ENCODE measurements around the gene PLEKHM3.

PLEKHM3 gene

DNA sequence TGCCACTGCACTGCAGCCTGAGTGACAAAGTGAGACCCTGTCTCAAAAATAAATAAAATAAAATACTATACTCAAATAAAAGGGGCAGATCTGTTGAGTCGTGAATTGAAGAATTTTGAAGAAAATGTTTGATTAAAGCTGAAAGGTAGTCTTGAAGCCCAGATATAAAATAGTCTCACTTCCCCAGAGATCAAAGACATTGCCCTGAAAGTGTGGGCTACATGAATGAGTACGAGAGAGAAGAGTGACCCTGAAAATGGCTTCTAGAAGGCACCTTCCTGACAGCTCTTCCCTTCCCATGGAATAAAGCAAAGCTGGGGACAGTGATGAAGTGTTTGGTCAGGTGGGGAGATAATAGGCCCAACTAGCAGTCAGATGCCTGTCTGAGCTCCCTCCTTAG lies 241.8 kb downstream of the PLEKHM3 start:
- no peak for DNase-seq

DNA sequence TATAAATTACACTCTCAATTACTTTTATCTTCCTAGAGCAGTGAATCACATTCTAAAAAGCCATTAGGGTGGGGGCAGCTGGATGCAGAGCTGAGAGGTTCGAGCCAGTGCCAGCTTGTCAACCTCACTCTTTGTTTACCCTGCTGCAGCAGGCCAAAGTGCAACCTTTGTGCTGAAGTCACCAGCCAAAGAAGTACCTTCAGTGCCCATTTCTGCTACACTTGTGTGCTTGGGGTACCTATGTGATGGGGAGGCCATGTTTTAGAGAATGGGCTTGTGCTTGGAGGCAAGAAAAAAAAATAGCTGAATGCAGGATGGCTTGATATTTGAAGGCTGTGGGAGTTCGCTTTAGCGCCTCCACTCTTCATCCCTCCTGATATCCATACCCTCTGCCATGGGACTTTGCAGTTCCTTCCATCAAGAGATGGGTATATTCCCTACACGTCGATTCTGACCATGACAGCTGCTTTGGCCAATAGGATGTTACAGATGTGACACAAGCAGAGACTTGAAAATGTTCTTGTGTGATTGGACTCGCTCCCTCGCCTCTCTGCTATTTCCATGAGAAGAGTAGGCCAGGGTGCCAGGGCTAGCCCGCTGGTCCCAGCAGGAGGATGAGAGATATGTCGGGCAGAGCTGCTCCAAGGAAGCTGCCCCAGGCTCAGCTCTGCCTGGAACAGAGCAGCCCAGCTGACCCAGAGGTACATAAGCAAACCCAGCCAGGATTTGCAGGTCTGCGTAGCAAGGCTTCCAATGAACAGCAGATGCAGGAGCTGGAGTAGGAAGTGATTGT lies 242.9 kb downstream of the PLEKHM3 start:
- no peak for DNase-seq

DNA sequence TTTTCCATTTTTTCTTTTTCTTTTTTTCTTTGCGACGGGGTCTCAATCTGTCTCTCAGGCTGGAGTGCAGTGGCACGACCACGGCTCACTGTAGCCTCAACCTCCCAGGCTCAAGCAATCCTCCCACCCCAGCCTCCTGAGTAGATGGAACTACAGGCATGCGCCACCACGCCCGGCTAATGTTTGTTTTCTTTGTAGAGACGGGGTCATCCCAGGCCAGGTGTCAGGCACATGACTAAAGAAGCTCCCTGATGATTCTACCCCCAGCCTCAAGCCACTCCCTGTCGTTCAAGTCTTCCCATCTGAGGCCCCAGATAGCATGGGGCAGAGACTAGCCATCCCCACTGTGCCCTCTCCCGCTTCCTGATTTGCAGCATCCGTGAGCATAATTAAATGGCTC lies 245.8 kb downstream of the PLEKHM3 start:
- DNase-seq: no peak

DNA sequence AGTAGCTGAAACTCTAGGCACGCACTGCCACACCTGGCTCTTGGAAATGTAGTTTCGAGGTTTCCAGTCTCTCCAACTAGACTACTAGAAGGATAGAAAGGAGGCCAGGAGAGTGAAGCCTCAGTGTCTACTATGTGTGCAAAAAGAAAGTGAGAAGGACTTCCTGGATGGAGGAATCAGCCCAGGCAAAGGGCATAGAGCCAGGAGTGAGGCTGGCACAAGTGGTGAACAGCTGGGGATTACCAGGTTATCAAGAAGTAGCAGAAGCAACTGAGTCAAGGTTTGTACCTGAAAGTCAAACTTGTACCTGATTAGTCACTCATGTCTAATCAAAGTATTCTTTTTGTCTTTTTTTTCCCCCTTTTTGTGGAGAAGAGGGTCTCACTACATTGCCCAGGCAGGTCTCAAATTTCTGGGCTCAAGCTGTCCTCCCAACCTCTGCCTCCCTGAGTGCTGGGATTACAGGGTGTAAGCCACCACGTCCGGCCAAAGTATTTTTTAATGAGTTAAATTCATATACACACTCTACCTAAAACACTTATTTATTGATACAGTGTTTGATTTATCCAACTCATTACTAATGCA lies 246.9 kb downstream of the PLEKHM3 start:
- no peak for DNase-seq

DNA sequence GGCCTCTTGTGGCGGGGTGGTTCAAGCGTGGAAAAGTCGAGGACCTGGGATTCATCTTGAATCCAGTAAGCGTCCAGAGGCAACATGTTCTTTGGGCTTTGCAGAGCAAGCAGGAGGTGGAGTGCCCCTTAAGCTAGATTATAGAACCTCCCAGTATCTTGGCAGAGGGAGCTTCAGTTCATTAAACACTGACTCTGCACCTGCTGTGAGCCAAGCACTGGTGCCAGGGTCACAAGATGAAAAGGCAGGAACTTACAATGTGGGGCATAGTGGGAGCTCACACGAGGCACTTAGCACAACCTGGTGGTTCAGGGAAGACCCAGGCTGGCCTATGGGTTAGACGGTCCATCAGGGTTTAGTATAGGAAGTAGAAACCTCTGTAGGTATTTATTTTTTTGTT lies 248.2 kb downstream of the PLEKHM3 start:
- no peak for DNase-seq

DNA sequence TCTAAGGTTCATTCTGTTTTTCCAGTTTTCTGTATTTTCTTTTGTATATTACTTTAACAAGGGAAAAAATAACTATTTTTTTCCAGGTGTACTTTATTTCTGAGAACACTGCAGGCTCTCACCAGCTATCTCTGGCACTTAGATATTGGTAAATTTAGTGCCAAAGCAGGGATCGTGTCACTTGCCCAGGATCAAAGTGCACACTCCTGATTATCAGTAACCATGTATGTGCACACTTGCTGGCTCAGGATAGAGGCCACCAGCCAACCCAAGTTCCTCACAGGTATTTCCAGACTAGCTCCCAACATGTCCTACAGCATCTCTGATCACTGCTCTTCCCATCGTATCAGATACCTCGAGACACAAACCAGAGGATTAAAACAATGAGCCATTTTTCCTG lies 249.9 kb downstream of the PLEKHM3 start:
- DNase-seq: no peak

DNA sequence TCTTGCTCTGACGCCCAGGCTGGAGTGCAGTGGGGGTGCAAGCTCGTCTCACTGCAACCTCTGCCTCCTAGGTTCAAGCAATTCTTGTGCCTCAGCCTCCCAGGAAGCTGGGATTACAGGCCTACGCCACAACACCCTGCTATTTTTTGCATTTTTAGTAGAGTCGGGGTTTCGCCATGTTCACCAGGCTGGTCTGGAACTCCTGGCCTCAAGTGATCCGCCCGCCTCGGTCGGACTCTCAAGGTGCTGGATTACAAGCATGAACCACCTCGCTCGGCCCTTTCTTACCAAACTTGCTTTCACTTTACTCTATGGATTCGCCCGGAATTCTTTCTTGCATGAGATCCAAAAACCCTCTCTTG lies 252.5 kb downstream of the PLEKHM3 start:
- no peak for DNase-seq

DNA sequence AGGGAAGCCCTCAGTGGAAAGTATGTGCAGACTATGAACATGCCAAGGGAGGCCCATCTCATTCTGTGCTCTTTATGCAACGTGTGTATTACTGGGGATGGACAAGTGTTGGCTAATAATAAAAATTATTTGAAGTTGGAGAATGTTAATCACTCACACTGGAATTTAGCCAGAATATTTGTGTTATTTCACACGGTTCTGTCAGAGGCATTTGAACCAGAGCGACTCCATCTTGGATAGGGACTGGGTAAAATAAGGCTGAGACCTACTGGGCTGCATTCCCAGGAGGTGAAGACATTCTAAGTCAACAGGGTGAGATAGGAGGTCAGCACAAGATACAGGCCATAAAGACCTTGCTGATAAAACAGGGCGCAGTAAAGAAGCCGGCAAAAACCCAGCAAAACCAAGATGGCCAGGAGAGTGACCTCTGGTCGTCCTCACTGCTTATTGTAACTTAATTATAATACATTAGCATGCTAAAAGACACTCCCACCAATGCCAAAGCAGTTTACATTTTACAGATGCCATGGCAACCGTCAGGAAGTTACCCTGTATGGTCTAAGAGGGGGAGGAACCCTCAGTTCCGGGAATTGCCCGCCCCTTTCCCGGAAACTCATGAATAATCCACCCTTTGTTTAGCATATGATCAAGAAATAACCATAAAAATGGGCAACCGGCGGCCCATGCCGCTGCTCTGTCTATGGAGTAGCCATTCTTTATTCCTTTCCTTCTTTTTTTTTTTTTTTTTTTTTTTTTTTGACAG lies 253.1 kb downstream of the PLEKHM3 start:
- DNase-seq: no peak

DNA sequence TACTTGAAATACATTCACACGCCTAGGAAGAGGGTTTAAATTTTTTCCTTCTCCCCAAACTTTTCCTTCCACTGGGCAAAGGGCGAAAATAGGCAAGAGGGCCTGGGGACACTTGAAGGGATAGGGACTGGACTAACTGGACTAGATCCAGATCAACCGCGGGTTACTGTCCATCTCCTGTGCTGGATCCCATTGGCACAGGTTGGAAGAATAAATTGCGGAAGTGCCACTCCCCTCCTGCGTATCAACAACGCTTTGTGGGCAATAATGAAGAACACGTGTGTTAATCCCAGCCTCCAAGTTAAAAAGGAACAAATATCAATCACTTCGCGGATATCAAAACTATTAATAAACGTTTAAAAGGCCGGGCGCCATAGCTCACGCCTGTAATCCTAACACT lies 253.9 kb downstream of the PLEKHM3 start:
- DNase-seq: no peak

Measured in activated CD4-positive, alpha-beta T cell treated with anti-CD3 and anti-CD28 coated beads for 1 hour (primary cell).